Measurements from ENCODE around the gene FBXL20. TPM values are rescaled to one million over a fixed set of nuclear protein-coding genes. Genes with fewer than 3 reads are reported as not detected.
A peak's percentile ranks its signal among the peaks of the same experiment; 100 is the strongest.
"Not testable (repeated sequence)": the region's sequence is repeated elsewhere in the genome, so short reads cannot be mapped to it uniquely, and the experiment has no call there.

Gene FBXL20
- polyA plus RNA-seq, 6 donors from 2014 or later = 0.74 to 7.2 (median 4.0) TPM

DNA sequence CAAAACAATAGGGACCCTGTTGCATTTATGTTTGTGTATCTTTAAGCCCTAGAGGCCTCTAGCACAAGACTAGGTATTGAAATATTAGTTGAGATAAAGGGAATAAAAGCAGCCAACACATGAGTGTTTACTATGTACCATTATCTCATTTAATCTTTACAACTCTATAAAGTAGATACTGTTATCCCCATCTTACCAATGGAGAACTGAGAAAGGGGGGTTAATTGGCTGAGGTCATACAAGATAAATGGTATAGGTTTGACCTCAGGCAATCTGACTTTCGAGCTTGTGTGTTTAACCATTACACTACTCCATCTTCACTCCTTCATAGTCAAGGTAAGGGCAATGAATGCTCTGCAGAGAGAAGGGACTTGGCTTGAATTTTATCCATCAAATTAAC lies 149.4 kb downstream of the FBXL20 start:
- no peak overlapping the region for H3K27ac Mint-ChIP-seq
- ATAC-seq (ENCODE audit: low read depth in 2 of 2) (no peak), DNase-seq (no peak)
- no peaks in the 10 kb centered on the region for H3K9me3 Mint-ChIP-seq
- no peak overlapping the region for H3K4me3 Mint-ChIP-seq
- no peaks in the 10 kb centered on the region for H3K27me3 Mint-ChIP-seq
- H3K4me1 Mint-ChIP-seq = no peaks in the 10 kb centered on the region
- H3K36me3 Mint-ChIP-seq = peaks cover 0 to 8% of the 10 kb centered on the region in 2 donors

DNA sequence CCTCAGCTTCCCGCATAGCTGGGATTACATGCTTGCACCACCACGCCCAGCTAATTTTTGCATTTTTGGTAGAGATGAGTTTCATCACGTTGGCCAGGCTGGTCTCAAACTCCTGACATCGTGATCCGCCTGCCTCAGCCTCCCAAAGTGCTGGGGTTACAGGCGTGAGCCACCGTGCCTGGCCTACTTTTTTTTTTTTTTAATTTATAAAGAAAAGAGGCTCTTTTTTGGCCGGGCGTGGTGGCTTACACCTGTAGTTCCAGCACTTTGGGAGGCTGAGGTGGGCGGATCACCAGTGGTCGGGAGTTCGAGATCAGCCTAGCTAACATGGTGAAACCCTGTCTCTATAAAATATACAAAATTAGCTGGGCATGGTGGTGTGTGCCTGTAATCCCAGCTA lies 151.3 kb downstream of the FBXL20 start:
- not testable (repeated sequence) for H3K36me3 Mint-ChIP-seq; H3K27me3 Mint-ChIP-seq; ATAC-seq (ENCODE audit: low read depth in 2 of 2); H3K9me3 Mint-ChIP-seq; H3K4me1 Mint-ChIP-seq; H3K27ac Mint-ChIP-seq; DNase-seq; H3K4me3 Mint-ChIP-seq

DNA sequence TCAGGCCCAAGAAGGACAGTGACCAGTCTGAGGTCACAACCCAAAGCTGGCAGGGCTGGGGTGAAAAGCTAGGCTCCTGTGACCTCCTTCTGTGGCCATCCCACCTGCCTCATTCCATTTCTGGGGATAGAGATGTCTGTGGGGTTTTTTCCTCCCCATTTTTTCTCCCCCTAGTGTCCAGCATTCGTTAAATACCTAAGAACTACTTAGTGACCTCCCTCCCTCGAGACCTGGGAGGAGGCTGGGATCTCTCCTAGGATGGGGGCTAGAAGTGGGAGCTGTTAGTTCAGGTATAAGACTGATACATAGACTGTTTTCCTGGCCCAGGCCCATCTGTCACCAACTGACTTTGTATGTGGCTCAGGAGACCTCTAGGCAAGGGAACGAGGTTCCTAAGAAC lies 155.2 kb downstream of the FBXL20 start:
- Mint-ChIP-seq H3K9me3 (no peaks in the 10 kb centered on the region), H3K27ac (peak overlapping the region in 1 of 6 donors; percentile 61), H3K4me3 (no peak overlapping the region), H3K36me3 (no peaks in the 10 kb centered on the region), H3K27me3 (peaks cover 5 to 19% (median 7%) of the 10 kb centered on the region in 3 donors), H3K4me1 (peaks cover 13 to 18% (median 18%) of the 10 kb centered on the region in 3 donors)
- ATAC-seq (ENCODE audit: low read depth in 2 of 2) (no peak), DNase-seq (no peak)

DNA sequence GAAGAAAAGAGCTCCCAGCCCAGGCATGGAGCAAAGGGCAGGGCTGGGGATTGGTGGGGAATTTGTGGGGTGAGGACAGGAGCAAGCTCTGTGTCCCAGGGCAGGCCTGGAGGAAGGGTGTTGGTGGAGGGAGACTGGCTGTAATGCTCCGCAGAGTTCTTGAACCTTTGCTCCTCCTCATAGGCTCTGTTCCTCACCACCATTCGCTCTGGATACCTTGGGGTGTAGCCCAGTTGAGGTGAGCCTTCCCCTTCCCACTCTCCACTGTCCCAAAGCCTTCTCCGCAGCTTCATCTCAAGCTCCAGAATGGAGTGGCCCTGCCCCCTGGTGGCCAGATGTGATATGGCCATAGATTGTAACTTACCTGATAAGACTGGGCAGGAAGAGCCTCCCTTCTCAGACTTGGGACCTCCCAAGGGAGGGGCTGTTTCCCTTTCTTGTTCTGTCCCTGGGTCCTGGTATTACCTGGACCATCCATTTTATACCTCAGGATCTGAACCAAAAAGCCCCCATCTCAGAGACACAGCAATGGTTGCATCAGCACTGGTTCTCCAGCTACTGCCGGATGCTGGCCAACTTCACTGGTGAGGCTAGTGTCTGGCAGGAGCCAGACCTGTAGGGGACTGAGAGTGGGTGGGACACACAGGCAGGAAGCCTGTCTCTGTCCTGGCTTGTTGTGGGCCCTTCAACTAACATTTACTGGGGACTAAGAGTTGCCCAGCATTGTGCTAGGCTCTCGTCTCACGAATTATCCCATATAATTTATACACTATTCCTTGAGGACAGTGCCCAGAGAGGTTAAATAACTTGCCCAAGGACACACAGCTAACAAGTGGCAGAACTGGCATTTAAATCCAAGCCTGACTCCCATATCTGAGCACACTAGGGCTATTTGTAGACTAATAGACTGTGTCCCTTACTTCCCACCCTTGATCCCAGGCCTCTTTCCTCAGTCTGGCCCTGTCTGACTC lies 156.5 kb downstream of the FBXL20 start:
- H3K4me1 Mint-ChIP-seq = peaks cover 15 to 21% (median 21%) of the 10 kb centered on the region in 3 donors
- peaks cover 5 to 22% (median 11%) of the 10 kb centered on the region in 3 donors for H3K27me3 Mint-ChIP-seq
- H3K36me3 Mint-ChIP-seq = no peaks in the 10 kb centered on the region
- ATAC-seq (ENCODE audit: low read depth in 2 of 2) (peak; percentile 76 to 86), DNase-seq (peak; percentile 77)
- H3K27ac Mint-ChIP-seq = peak overlapping the region in 5 of 6 donors; percentile 20 to 62 (median 56)
- H3K4me3 Mint-ChIP-seq = peak overlapping the region in 6 of 8 donors; percentile 27 to 81 (median 67)
- H3K9me3 Mint-ChIP-seq = no peaks in the 10 kb centered on the region

DNA sequence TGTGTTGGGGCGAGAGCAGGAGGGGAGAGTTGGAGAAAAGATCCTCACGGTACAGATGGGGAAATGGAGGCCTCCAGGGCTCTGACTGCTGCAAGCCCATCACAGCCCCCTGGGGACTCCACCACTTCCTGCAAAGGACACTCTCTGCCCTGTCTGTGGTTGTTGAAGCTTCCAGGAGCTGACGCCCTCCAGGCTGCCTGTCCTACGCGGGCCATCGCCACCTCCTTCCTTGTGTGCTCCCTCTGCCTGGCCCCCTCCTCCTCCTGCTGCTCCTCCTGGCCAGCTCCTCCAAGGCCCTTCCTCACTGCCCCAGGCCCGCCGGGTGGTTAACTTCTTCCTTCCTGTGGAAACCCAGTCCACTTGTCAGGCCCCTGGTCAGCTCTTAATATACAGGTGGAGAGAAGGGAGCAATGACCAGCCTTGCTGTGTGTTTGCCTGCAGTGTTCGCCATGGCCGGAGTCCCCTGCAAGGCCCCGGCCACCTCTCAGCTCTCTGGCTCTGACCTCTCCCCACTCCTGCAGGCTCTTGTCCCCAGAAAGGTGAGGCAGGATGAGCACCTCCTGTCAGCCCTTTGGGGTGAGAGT lies 157.3 kb downstream of the FBXL20 start:
- ATAC-seq (ENCODE audit: low read depth in 2 of 2) = peak; percentile 34 to 47

DNA sequence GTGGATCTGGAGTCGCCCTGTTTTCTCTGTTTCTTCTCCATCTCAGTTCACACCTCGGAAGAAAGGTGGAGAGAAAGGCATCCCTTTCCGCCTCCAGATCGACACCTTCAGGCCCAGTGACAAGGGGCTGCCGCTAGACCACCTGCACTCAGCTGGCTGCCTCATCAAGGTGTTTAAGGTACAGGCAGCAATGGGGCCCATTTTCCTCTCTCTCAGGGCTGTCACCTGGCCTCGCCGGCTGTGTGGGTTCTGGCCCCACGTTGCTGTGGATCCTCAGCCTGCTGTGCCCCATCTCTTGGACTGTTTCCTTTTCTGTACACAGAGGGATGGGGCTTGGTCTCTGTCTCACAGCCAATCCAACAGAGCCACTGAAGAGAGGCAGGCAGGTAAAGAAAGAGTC lies 158.3 kb downstream of the FBXL20 start:
- Mint-ChIP-seq H3K27ac (no peak overlapping the region), H3K4me1 (peaks cover 28 to 35% (median 34%) of the 10 kb centered on the region in 3 donors)
- no peak for ATAC-seq (ENCODE audit: low read depth in 2 of 2)

More for the DNA sequence above, 157.3 kb downstream of the FBXL20 start:
- DNase-seq = peak; percentile 29
- peak overlapping the region in 2 of 6 donors; percentile 28 to 47 for H3K27ac Mint-ChIP-seq
- H3K9me3 Mint-ChIP-seq = no peaks in the 10 kb centered on the region
- peak overlapping the region in 5 of 8 donors; percentile 10 to 65 (median 43) for H3K4me3 Mint-ChIP-seq
- peaks cover 5 to 27% (median 16%) of the 10 kb centered on the region in 3 donors for H3K27me3 Mint-ChIP-seq
- peaks cover 21 to 27% (median 27%) of the 10 kb centered on the region in 3 donors for H3K4me1 Mint-ChIP-seq
- no peaks in the 10 kb centered on the region for H3K36me3 Mint-ChIP-seq

DNA sequence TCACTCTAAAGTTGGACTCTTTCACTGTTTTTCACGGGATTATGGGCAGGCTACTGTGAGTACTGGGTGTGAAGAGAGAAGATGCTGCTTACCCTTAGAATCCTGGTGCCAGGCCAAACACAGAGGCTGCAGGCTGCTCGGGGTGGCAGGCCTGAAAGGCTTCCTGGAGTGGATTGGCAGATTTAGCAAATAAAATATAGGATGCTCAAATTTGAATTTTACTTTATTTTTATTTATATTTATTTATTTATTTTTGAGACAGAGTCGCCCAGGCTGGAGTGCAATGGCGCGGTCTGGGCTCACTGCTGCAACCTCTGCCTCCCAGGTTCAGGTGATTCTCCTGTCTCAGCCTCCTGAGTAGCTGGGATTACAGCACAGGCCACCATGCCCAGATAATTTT lies 160.8 kb downstream of the FBXL20 start:
- Mint-ChIP-seq H3K36me3 (no peaks in the 10 kb centered on the region), H3K4me3 (no peak overlapping the region), H3K27ac (no peak overlapping the region), H3K9me3 (no peaks in the 10 kb centered on the region), H3K4me1 (peaks cover 29 to 39% (median 37%) of the 10 kb centered on the region in 3 donors), H3K27me3 (peaks cover 10 to 33% (median 16%) of the 10 kb centered on the region in 3 donors)
- DNase-seq (no peak), ATAC-seq (ENCODE audit: low read depth in 2 of 2) (no peak)

More for the DNA sequence above, 158.3 kb downstream of the FBXL20 start:
- Mint-ChIP-seq H3K36me3 (no peaks in the 10 kb centered on the region), H3K4me3 (peak overlapping the region in 1 of 8 donors; percentile 65), H3K27me3 (peaks cover 10 to 33% (median 16%) of the 10 kb centered on the region in 3 donors), H3K9me3 (no peaks in the 10 kb centered on the region)
- no peak for DNase-seq

DNA sequence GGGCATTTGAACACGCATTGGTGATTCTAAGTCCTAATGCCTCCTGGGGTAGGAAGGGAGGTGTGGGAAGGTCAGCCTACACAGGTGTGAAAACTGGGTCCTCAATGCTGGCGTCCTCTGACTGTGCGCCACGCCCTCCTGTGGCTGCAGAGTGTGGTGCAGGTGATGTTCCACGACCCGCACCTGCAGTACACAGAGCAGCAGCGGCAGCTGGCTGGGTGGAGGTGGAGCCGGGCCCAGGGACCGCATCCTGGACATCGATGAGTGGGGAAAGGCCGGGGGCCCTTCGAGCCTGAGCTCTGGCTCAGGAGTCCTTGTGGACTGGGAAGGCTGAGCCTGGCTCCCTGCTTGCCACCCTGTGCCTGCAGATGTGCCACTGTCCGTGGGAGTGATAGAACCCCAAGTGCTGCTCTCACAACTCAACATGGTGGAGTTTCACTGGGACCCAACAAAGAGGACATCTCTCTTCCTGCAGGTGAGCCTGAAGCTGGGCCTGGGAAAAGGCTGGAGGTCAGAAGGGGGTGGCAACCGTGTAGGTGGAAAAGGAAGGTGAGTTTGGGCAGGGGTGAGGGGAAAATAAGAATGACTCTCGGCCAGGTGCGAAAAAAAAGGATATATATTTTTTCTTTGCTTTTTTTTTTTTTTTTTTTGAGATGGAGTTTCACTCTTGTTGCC lies 161.6 kb downstream of the FBXL20 start:
- Mint-ChIP-seq H3K27ac (peak overlapping the region in 5 of 6 donors; percentile 49 to 89 (median 66)), H3K4me1 (peaks cover 30 to 40% (median 35%) of the 10 kb centered on the region in 3 donors), H3K9me3 (no peaks in the 10 kb centered on the region), H3K27me3 (peaks cover 8 to 31% (median 14%) of the 10 kb centered on the region in 3 donors), H3K4me3 (peak overlapping the region in 2 of 8 donors; percentile 35 to 50), H3K36me3 (no peaks in the 10 kb centered on the region)
- peak; percentile 58 for DNase-seq
- peak; percentile 64 for ATAC-seq (ENCODE audit: low read depth in 2 of 2)

DNA sequence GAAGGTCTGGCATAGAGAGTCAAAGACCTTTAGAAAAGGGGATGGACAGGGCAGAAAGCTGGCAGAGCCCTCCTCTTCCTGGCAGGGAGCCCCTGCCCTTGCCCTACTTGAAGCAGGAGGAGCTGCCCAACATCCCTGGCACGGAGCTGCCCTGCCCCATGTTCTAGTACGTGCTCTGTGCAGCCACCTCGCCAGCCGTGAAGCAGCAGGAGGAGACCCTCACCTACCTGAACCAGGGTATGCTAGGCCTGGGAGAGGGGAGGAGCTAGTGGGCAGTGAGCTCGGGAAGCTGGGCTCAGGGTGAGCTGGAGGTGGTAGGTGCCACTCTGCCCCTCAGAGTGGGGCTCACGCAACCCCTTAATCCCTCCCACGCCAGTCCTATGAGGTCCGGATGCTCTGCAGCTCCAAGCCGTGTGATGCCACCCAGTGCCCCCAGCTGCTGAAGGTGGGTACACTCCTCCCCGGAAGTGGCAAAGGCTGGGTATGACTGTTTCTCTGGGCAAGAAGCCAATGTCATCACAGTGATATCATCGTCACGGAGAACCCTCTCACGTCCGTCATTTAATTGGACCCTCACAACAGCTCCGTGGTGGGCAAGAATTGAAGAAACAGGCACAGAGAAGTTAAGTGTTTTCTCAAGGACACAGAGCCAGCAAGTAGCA lies 163.0 kb downstream of the FBXL20 start:
- Mint-ChIP-seq H3K4me1 (peaks cover 19 to 26% (median 22%) of the 10 kb centered on the region in 3 donors), H3K27me3 (peaks cover 4 to 20% (median 9%) of the 10 kb centered on the region in 3 donors), H3K9me3 (no peaks in the 10 kb centered on the region), H3K4me3 (peak overlapping the region in 7 of 8 donors; percentile 10 to 74 (median 27)), H3K27ac (peak overlapping the region in 5 of 6 donors; percentile 56 to 98 (median 90)), H3K36me3 (no peaks in the 10 kb centered on the region)
- ATAC-seq (ENCODE audit: low read depth in 2 of 2) = peak; percentile 84 to 85
- DNase-seq = peak; percentile 63

DNA sequence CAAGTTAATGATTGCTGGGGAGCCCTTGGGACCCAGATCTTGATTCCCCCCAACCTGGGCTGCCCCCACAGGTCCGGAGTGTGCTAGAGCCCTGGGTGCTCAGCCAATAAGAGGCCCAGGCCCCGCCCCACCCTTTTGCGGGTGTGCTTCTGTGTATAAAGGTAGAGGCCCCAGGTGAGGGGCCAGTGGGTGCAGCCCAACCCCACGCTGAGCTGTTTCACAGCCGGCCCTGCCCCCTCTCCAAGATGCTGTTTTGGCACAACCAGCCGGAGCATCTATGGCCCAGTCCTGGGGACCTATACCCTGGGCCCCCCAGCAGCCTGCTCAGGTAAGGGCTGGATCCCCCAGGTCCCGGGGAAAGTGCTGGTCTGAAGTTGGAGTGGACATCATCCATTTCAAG lies 163.8 kb downstream of the FBXL20 start:
- no peak overlapping the region for H3K27ac Mint-ChIP-seq
- H3K9me3 Mint-ChIP-seq = no peaks in the 10 kb centered on the region
- H3K4me1 Mint-ChIP-seq = peaks cover 19 to 25% (median 19%) of the 10 kb centered on the region in 3 donors
- DNase-seq = no peak
- H3K36me3 Mint-ChIP-seq = no peaks in the 10 kb centered on the region
- ATAC-seq (ENCODE audit: low read depth in 2 of 2) = no peak
- peak overlapping the region in 1 of 8 donors; percentile 29 for H3K4me3 Mint-ChIP-seq
- peaks cover 4 to 14% (median 10%) of the 10 kb centered on the region in 3 donors for H3K27me3 Mint-ChIP-seq

DNA sequence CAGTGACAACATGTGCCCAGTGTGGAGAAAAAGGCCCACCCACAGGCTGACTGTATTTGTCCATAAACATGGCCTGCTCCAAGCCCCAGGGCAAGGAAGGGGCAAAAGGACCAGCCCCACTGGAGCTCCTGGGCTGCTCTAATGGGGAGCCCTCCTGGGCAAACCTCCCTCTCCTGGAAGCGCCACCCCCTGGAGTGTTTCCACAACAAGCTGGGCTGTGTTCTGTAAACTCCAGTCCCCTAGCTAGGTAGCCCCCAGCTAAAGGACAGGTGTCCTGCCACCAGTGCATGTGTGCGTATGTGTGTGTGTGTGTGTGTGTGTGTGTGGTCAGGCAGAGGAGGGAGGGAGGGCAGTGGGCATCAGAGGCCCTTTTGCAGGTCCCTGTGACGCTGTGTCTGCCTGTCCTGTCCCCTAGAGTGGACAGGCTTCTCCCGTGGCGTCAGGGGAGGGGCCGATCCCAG lies 164.4 kb downstream of the FBXL20 start:
- Mint-ChIP-seq H3K4me1 (peaks cover 22 to 29% (median 23%) of the 10 kb centered on the region in 3 donors), H3K4me3 (no peak overlapping the region), H3K9me3 (no peaks in the 10 kb centered on the region), H3K27me3 (peaks cover 7 to 20% (median 15%) of the 10 kb centered on the region in 3 donors), H3K36me3 (no peaks in the 10 kb centered on the region), H3K27ac (no peak overlapping the region)
- DNase-seq = no peak
- ATAC-seq (ENCODE audit: low read depth in 2 of 2) = no peak

DNA sequence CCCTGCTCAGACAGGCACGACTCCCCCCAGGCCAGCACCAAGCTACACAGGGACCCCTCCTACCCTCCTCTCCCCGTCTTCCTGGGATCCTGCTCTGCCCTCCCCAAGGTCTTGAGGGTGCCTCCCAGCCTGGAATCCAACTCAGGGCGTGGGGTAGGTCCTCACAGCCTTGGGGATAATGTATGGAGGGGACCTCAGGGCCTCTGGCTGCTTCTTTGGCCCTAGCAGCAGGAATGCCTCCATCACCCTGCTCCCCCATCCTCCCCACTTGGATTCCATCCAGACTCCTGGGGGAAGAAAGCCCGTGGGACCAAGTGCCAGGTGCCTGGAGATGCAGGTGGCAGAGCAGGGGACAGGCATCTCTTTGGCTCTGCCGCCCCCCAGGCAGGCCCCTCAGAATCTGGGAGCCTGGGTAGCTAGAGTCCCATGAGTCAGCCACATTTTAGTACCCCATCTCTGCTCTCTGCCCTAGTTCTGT lies 164.9 kb downstream of the FBXL20 start:
- peaks cover 12 to 25% (median 21%) of the 10 kb centered on the region in 3 donors for H3K27me3 Mint-ChIP-seq
- H3K27ac Mint-ChIP-seq = peak overlapping the region in 1 of 6 donors; percentile 87
- no peaks in the 10 kb centered on the region for H3K9me3 Mint-ChIP-seq
- DNase-seq = no peak
- H3K4me1 Mint-ChIP-seq = peaks cover 28 to 34% (median 28%) of the 10 kb centered on the region in 3 donors
- no peak overlapping the region for H3K4me3 Mint-ChIP-seq
- no peaks in the 10 kb centered on the region for H3K36me3 Mint-ChIP-seq
- no peak for ATAC-seq (ENCODE audit: low read depth in 2 of 2)

Data from naive B cell (primary cell).